ENCODE measurements around the gene ACO1.
"Not testable (repeated sequence)": the region's sequence is repeated elsewhere in the genome, so short reads cannot be mapped to it uniquely, and the experiment has no call there.

ACO1 gene

GRCh38 chr9:32384364-32385151 is at the start of gene ACO1:
Gene ACO1 (plus strand): TSS chr9:32384643. CDS start chr9:32405507, 20,864 bp downstream.
- in situ Hi-C loops (cut with MboI; ENCODE audit: low sequenced_read_pairs): loop anchor here (5.0 kb wide), 2 partner anchors 188 to 588 kb away; partner anchors contain the start of gene NDUFB6
- H3K36me3 ChIP-seq (replicated peaks): peaks cover 5% of the 10 kb centered on the region; the same call in 1 of the 2 replicates
- H3K4me1 ChIP-seq: peaks cover 13% of the 10 kb centered on the region
- H3K27me3 ChIP-seq (ENCODE audit: low read depth): peaks cover 17% of the 10 kb centered on the region
- DNase-seq (ENCODE audit: low spot score in 2 of 2): peak; percentile 78 to 94
- no peaks in the 10 kb centered on the region for H3K9me3 ChIP-seq
- H3K4me3 ChIP-seq: peak within 1 kb of the TSS; percentile 91

GRCh38 chr9:32334916-32335895 is 49.2 kb upstream of the ACO1 start:
- H3K9me3 ChIP-seq: no peaks in the 10 kb centered on the region
- no peaks in the 10 kb centered on the region for H3K27me3 ChIP-seq (ENCODE audit: low read depth)
- no peaks in the 10 kb centered on the region for H3K4me1 ChIP-seq
- DNase-seq (ENCODE audit: low spot score in 2 of 2): no peak
- no peaks in the 10 kb centered on the region for H3K36me3 ChIP-seq (replicated peaks)
- in situ Hi-C loops (cut with MboI; ENCODE audit: low sequenced_read_pairs): no loop called here
- H3K4me3 ChIP-seq: no peak overlapping the region

DNA sequence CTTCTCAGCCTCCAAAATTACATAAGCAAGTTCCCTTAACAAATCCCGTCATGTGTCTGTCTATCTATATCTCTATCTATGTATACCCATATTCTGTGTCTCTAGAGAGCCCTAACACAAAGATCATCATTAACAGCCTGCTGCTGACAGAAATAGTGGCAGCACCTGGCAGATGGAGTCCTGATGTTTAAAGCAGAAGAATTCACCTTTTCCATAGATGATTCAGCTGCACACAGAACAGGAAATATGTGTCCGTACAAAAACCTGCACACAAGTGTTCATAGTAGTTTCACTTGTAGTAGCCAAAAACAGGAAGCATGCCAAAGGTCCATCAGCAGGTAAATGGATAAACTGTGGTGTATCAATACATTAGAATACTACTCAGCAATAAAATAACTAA is 45.0 kb upstream of the ACO1 start:
- Histone ChIP-seq H3K9me3 (no peaks in the 10 kb centered on the region), H3K4me1 (no peaks in the 10 kb centered on the region), H3K27me3 (ENCODE audit: low read depth) (no peaks in the 10 kb centered on the region), H3K4me3 (no peak overlapping the region), H3K36me3 (replicated peaks) (no peaks in the 10 kb centered on the region)
- no peak for DNase-seq (ENCODE audit: low spot score in 2 of 2)
- in situ Hi-C loops (cut with MboI; ENCODE audit: low sequenced_read_pairs): no loop called here

GRCh38 chr9:32340361-32340760 is 44.1 kb upstream of the ACO1 start:
- Histone ChIP-seq H3K4me1 (no peaks in the 10 kb centered on the region), H3K36me3 (replicated peaks) (no peaks in the 10 kb centered on the region), H3K9me3 (no peaks in the 10 kb centered on the region), H3K27me3 (ENCODE audit: low read depth) (no peaks in the 10 kb centered on the region), H3K4me3 (no peak overlapping the region)
- in situ Hi-C loops (cut with MboI; ENCODE audit: low sequenced_read_pairs): no loop called here
- DNase-seq (ENCODE audit: low spot score in 2 of 2): no peak

DNA sequence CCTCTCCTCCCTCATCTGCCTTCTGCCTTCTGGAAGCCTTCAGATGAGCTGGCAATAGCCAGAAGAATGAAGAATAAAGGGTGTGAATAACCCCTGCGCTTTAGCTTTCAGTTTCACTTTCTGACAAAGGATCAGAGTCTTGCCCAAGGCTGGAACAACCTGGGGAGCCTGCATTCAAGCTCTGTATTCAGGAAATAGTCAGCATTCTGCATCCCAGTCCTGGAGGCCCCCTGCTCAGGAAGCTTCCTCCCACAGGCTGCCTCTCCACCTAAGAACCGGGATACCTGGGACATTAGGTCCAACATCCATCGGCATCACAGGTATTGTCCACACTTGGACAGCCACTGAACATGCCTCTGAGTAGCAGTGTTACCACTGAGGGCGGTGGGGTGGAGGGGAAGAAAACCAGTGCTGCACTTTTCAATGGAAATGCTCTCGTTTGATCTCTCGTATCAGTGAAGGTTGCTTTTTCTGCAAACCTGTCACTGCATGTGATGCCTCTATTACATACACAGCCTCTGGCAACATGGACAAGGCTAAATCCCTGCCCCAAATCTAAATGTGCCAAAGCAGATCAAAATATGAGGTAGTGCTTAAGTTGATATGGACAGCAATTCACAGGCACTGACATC is 39.8 kb upstream of the ACO1 start:
- H3K9me3 ChIP-seq: no peaks in the 10 kb centered on the region
- no peak overlapping the region for H3K4me3 ChIP-seq
- in situ Hi-C loops (cut with MboI; ENCODE audit: low sequenced_read_pairs): no loop called here
- H3K4me1 ChIP-seq: no peaks in the 10 kb centered on the region
- H3K27me3 ChIP-seq (ENCODE audit: low read depth): no peaks in the 10 kb centered on the region
- no peak for DNase-seq (ENCODE audit: low spot score in 2 of 2)
- no peaks in the 10 kb centered on the region for H3K36me3 ChIP-seq (replicated peaks)

DNA sequence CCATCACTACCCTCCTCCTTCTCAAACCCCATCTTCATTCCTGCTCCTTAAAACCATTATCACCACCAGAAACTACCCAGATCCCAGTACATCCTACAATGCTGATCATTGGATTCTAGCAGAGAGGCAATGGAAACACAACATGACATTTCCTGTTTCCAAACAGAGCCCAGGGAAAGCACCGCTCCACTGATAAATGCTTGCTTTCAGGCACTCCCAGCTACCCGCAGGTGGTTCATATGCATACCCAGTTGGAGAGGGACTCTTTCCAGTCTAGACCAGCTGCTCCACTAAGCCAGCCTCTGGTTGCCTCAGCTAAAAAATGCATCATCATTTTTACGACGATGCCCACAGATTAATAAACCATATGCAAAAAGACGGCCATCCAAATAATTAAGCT is 39.2 kb upstream of the ACO1 start:
- Histone ChIP-seq H3K36me3 (replicated peaks) (no peaks in the 10 kb centered on the region), H3K27me3 (ENCODE audit: low read depth) (no peaks in the 10 kb centered on the region), H3K4me3 (no peak overlapping the region), H3K9me3 (no peaks in the 10 kb centered on the region), H3K4me1 (no peaks in the 10 kb centered on the region)
- no peak for DNase-seq (ENCODE audit: low spot score in 2 of 2)
- in situ Hi-C loops (cut with MboI; ENCODE audit: low sequenced_read_pairs): no loop called here

DNA sequence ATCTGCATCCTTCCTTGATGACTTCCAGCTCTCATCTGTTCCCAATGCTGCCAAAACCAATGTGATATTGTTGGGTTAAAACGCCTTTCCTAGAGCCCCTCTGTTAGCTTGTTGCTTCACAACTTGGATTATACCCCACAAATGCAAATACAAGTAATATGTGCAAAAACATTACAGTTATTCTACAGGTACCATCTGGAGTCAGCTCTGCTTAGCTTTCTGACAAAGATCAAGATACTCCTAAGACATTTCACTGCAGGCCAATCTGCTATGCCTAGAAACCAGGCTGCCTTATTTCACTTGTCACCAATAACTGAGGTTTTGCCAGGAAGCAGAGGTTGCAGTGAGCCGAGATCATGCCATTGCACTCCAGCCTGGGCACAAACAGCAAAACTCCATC is 36.9 kb upstream of the ACO1 start:
- H3K4me3 ChIP-seq: no peak overlapping the region
- no peaks in the 10 kb centered on the region for H3K9me3 ChIP-seq
- in situ Hi-C loops (cut with MboI; ENCODE audit: low sequenced_read_pairs): no loop called here
- no peaks in the 10 kb centered on the region for H3K27me3 ChIP-seq (ENCODE audit: low read depth)
- no peak for DNase-seq (ENCODE audit: low spot score in 2 of 2)
- H3K4me1 ChIP-seq: no peaks in the 10 kb centered on the region
- H3K36me3 ChIP-seq (replicated peaks): no peaks in the 10 kb centered on the region

DNA sequence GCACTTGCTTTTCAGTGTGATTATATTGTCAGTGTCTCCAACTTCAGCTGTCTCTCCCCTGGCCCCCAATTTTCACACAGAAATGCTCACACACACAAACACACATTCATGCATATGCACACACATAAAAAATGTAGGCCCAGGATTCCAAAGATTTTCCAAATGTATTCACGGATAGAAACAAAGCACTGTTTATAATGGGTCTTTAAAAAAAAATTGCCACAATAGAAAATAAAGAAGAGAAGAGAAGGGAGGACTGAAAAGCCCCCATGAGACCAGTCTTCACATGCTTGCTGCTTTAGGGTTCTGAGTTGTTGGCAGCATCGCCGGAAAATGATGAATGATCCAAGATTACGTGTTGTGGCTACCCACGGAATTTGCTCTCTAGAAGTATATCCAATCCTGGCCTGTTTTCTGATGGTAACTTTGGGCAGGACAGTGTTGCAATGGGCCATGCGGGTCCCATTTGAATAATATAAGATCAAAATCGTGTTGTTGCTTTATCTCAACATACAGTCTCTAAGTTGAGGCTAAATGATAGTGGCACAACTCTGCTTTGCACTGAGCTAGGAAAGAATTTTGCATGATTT is 36.2 kb upstream of the ACO1 start:
- Histone ChIP-seq H3K4me1 (no peaks in the 10 kb centered on the region), H3K27me3 (ENCODE audit: low read depth) (no peaks in the 10 kb centered on the region), H3K9me3 (no peaks in the 10 kb centered on the region), H3K36me3 (replicated peaks) (no peaks in the 10 kb centered on the region), H3K4me3 (no peak overlapping the region)
- DNase-seq (ENCODE audit: low spot score in 2 of 2): no peak
- in situ Hi-C loops (cut with MboI; ENCODE audit: low sequenced_read_pairs): no loop called here

- in situ Hi-C loops (cut with MboI; ENCODE audit: low sequenced_read_pairs): no loop called here
- Histone ChIP-seq H3K4me1 (no peaks in the 10 kb centered on the region), H3K4me3 (no peak overlapping the region)
Measured at GRCh38 chr9:32349013-32349412, 35.4 kb upstream of the ACO1 start.

GRCh38 chr9:32350682-32351081 is 33.8 kb upstream of the ACO1 start:
- no peak overlapping the region for H3K4me3 ChIP-seq
- in situ Hi-C loops (cut with MboI; ENCODE audit: low sequenced_read_pairs): no loop called here
- H3K9me3 ChIP-seq: no peaks in the 10 kb centered on the region
- H3K27me3 ChIP-seq (ENCODE audit: low read depth): no peaks in the 10 kb centered on the region
- H3K36me3 ChIP-seq (replicated peaks): no peaks in the 10 kb centered on the region
- DNase-seq (ENCODE audit: low spot score in 2 of 2): peak in 1 of 2 experiments; percentile 61
- no peaks in the 10 kb centered on the region for H3K4me1 ChIP-seq

More at GRCh38 chr9:32349013-32349412, 35.4 kb upstream of the ACO1 start:
- no peak for DNase-seq (ENCODE audit: low spot score in 2 of 2)
- H3K9me3 ChIP-seq: no peaks in the 10 kb centered on the region
- no peaks in the 10 kb centered on the region for H3K36me3 ChIP-seq (replicated peaks)
- H3K27me3 ChIP-seq (ENCODE audit: low read depth): no peaks in the 10 kb centered on the region

- in situ Hi-C loops (cut with MboI; ENCODE audit: low sequenced_read_pairs): no loop called here
- H3K4me3 ChIP-seq: no peak overlapping the region
- H3K27me3 ChIP-seq (ENCODE audit: low read depth): no peaks in the 10 kb centered on the region
- no peaks in the 10 kb centered on the region for H3K36me3 ChIP-seq (replicated peaks)
- peak; percentile 20 to 55 for DNase-seq (ENCODE audit: low spot score in 2 of 2)
- H3K4me1 ChIP-seq: no peaks in the 10 kb centered on the region
- no peaks in the 10 kb centered on the region for H3K9me3 ChIP-seq
Measured at GRCh38 chr9:32351845-32352244, 32.6 kb upstream of the ACO1 start.

DNA sequence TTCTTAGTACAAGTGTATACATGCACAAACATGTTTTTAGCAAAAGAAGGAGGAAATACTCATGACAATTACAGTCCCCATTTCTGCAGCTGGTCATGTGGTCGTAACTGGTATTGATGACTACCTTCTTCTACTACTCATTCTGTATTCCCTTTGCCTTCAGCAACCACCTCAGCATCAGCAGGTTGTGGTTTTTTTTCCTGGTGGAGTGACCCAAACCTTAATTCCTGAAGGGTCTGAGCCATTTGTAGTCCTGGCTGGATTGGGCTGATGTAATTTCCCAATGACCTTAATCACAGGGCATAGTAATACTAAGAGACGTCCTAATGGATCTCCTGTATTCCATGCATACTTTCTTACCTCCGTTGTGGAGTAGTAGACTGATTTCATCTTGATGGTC is 31.0 kb upstream of the ACO1 start:
- H3K36me3 ChIP-seq (replicated peaks); H3K4me3 ChIP-seq; DNase-seq (ENCODE audit: low spot score in 2 of 2); in situ Hi-C loops (cut with MboI; ENCODE audit: low sequenced_read_pairs); H3K4me1 ChIP-seq; H3K9me3 ChIP-seq; H3K27me3 ChIP-seq (ENCODE audit: low read depth): not testable (repeated sequence)

GRCh38 chr9:32359452-32359851 is 25.0 kb upstream of the ACO1 start:
- H3K9me3 ChIP-seq: no peaks in the 10 kb centered on the region
- H3K27me3 ChIP-seq (ENCODE audit: low read depth): no peaks in the 10 kb centered on the region
- no peaks in the 10 kb centered on the region for H3K36me3 ChIP-seq (replicated peaks)
- no peaks in the 10 kb centered on the region for H3K4me1 ChIP-seq
- no peak overlapping the region for H3K4me3 ChIP-seq
- in situ Hi-C loops (cut with MboI; ENCODE audit: low sequenced_read_pairs): no loop called here
- DNase-seq (ENCODE audit: low spot score in 2 of 2): no peak
